ENCODE measurements around the gene GUCA1A.

DNA sequence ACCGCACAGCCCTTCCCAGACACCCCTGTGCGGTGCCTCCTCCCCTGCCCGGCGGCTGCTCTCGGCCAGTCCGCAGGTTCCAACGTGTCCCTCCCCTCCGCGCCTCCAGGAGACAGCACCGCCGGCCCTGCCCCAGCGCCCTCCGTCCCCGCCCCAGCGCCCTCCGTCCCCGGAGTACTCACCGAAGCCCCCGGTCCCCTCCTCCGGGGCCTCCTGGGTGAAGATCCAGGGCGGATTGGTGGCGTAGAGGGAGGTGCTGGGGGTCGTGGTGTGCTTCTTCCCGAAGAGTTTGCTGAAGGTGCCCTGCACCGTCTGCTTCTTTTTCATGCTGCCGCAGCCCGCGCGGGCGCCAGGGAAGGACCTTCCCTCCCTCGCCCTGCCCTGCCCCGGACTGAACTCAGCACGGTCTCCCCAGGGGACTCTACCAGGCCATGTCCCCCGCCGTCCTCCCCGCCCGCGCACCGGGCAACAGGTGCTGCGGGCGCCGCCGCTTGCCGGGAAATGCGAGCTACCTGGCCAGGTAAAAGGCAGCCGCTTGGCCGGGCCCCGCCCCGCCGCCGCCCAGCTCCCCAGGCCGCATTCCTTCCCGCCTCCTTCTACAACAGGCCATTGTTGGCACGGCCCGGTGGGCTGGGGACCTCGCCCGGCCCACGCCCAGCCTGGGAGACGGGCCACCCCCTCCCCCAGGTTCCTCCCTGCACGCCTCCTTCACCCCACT lies 30.9 kb upstream of the GUCA1A start, which contains the start of gene C6orf132:
- TF ChIP-seq, protein P1, sequence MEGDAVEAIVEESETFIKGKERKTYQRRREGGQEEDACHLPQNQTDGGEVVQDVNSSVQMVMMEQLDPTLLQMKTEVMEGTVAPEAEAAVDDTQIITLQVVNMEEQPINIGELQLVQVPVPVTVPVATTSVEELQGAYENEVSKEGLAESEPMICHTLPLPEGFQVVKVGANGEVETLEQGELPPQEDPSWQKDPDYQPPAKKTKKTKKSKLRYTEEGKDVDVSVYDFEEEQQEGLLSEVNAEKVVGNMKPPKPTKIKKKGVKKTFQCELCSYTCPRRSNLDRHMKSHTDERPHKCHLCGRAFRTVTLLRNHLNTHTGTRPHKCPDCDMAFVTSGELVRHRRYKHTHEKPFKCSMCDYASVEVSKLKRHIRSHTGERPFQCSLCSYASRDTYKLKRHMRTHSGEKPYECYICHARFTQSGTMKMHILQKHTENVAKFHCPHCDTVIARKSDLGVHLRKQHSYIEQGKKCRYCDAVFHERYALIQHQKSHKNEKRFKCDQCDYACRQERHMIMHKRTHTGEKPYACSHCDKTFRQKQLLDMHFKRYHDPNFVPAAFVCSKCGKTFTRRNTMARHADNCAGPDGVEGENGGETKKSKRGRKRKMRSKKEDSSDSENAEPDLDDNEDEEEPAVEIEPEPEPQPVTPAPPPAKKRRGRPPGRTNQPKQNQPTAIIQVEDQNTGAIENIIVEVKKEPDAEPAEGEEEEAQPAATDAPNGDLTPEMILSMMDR (IDR thresholded peaks at IDR 0.05), result no peak
- TF ChIP-seq TCF7L2 (IDR thresholded peaks at IDR 0.05; ENCODE audit: low read depth, low read length) (0 out of 2 replicates have a peak, but pooled peaks have one; percentile 22), POLR2AphosphoS5 (IDR thresholded peaks at IDR 0.05; ENCODE audit: low read depth, low read length) (no peak), SIN3A (IDR thresholded peaks at IDR 0.05; ENCODE audit: borderline replicate concordance, insufficient read depth, low read depth, low read length) (0 out of 2 replicates have a peak, but pooled peaks have one; percentile 14)
- TF ChIP-seq, protein P2, sequence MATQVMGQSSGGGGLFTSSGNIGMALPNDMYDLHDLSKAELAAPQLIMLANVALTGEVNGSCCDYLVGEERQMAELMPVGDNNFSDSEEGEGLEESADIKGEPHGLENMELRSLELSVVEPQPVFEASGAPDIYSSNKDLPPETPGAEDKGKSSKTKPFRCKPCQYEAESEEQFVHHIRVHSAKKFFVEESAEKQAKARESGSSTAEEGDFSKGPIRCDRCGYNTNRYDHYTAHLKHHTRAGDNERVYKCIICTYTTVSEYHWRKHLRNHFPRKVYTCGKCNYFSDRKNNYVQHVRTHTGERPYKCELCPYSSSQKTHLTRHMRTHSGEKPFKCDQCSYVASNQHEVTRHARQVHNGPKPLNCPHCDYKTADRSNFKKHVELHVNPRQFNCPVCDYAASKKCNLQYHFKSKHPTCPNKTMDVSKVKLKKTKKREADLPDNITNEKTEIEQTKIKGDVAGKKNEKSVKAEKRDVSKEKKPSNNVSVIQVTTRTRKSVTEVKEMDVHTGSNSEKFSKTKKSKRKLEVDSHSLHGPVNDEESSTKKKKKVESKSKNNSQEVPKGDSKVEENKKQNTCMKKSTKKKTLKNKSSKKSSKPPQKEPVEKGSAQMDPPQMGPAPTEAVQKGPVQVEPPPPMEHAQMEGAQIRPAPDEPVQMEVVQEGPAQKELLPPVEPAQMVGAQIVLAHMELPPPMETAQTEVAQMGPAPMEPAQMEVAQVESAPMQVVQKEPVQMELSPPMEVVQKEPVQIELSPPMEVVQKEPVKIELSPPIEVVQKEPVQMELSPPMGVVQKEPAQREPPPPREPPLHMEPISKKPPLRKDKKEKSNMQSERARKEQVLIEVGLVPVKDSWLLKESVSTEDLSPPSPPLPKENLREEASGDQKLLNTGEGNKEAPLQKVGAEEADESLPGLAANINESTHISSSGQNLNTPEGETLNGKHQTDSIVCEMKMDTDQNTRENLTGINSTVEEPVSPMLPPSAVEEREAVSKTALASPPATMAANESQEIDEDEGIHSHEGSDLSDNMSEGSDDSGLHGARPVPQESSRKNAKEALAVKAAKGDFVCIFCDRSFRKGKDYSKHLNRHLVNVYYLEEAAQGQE (IDR thresholded peaks at IDR 0.05; ENCODE audit: insufficient read depth in 1 of 2, low read depth in 2 of 2, low read length in 1 of 2), result no peak

Measured in Panc1 (cell line).